Astrocyte (in vitro differentiated cells and primary cell): ENCODE measurements around the gene SLC43A2.

Source experiments
- CTCF ChIP-seq: IDR thresholded peaks from 2 replicates; pipeline ENCODE4 v1.5.1; 2011; ENCODE audit warnings: low read depth, mild to moderate bottlenecking, inconsistent platforms, low read length, moderate library complexity; ENCODE audit not compliant: insufficient read depth
- EZH2 ChIP-seq: IDR thresholded peaks from 2 replicates; pipeline ENCODE4 v1.6.1; 2012; ENCODE audit warnings: mild to moderate bottlenecking, low read length, inconsistent platforms; ENCODE audit not compliant: insufficient read depth

GRCh38 chr17:1612400-1612799 is 16.2 kb downstream of the SLC43A2 start:
- TF ChIP-seq EZH2 = no peak
- no peak for TF ChIP-seq CTCF
